LNCAP (cell line): ENCODE results near the gene AP2A2.

Experiments used
- CTCF ChIP-seq: fragments of 450-650 bp; IDR thresholded peaks from 2 replicates; pipeline ENCODE4 v1.5.1; 2017; ENCODE audit warnings: mild to moderate bottlenecking

Gene AP2A2

GRCh38 chr11:929405-929804, 3.7 kb downstream of the AP2A2 start:
- no peak for TF ChIP-seq CTCF

- TF ChIP-seq CTCF = no peak
These were observed 5.7 kb downstream of the AP2A2 start for GRCh38 chr11:931385-931784.

GRCh38 chr11:932435-932834, 6.8 kb downstream of the AP2A2 start:
- TF ChIP-seq CTCF = no peak

- TF ChIP-seq CTCF = no peak
These were observed 7.6 kb downstream of the AP2A2 start for GRCh38 chr11:933142-933851.

- no peak for TF ChIP-seq CTCF
These were observed 8.3 kb downstream of the AP2A2 start for GRCh38 chr11:933936-934335.

- no peak for TF ChIP-seq CTCF
These were observed 8.9 kb downstream of the AP2A2 start for GRCh38 chr11:934527-934926.

GRCh38 chr11:936199-936598, 10.5 kb downstream of the AP2A2 start:
- no peak for TF ChIP-seq CTCF

- no peak for TF ChIP-seq CTCF
These were observed 12.2 kb downstream of the AP2A2 start for GRCh38 chr11:937841-938261.
